GM19099 (cell line): Measurements from ENCODE around the gene THADA.

ENCODE experiments used
- POLR2A ChIP-seq: IDR thresholded peaks from 3 replicates; pipeline ENCODE4 v1.6.1; 2011; ENCODE audit warnings: low read depth; ENCODE audit not compliant: insufficient read length; ENCODE audit errors: extremely low read depth

Gene THADA

DNA sequence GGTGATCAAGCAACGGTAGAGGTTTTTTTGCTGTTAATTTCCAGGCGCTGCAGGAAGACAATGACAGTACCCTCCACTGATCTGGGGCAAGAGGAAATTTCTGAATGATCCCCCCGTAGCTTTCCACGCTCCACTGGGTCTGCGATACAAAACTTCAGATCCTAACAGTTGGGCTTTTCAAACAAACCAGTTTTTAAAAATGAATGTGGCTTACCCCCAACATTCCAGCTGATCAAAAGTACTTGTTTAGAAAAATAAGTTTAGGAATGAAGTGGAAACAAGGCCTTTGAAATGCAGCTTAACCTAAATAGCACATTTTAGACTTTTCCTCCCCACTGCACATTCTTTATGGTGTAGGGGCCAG is 375.1 kb downstream of the THADA start:
- TF ChIP-seq POLR2A = no peak

DNA sequence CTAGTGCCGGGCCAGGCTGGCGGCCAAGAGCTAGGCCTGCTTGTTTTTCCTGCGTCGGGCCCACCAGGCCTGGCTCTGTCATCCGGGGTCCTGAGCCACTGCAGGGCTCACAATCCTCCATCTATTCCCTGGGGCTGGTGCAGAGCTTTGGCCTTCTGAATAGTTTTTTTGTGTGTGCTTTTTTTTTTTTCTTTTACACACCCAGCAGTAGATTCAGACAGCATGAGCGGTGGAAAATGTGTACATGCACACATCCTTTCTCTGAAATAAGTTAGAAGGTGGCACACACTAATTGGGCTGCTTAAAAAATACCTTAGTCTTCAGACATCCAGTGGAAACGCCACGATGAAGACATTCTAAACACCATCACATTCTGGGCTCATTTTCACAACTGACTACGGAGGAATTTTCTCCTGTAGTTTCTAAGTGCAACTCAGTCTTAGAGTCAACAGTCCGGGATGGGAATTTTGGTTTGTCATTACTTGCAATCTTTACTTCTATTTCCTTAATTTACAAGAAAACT is 375.5 kb downstream of the THADA start:
- TF ChIP-seq POLR2A = no peak

DNA sequence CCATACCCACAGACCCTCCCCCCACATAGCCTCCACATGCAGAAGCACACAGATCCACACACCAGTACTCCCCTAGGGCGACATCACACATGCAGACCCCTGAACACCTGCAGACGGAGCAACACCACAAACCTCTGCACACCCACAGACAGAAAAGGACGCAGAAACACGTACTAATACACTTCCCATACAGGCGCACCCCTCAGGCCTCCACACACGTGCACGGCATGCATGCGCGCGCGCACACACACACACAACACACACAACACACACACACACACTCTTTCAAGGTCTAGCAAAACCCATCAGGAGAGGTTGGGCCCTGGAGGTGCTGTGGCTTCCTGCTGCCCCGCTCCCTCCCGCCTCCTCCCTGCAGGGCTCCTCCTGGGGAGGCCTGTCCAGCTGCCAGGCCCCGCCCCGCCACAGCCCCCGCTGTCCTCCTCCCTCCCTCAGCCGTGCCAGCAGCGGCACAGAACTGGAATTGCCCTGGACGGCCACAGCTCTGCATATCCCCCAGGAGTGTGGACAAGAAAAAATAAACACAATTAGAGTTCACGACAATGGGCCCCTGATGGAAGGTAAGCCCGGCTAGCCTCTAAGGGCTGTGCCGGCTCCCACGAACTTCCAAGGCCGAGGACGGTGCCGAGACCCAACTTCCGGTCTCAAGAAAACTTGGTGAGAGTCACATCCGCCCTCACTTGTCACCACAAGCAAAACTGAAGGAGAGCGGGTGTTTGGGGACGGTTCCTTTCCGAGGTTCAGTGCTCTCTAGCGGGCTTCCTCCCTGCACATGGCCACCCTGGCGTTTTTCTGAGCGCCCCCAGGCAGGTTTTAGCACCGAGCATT is 376.2 kb downstream of the THADA start:
- TF ChIP-seq POLR2A = peak; percentile 72

DNA sequence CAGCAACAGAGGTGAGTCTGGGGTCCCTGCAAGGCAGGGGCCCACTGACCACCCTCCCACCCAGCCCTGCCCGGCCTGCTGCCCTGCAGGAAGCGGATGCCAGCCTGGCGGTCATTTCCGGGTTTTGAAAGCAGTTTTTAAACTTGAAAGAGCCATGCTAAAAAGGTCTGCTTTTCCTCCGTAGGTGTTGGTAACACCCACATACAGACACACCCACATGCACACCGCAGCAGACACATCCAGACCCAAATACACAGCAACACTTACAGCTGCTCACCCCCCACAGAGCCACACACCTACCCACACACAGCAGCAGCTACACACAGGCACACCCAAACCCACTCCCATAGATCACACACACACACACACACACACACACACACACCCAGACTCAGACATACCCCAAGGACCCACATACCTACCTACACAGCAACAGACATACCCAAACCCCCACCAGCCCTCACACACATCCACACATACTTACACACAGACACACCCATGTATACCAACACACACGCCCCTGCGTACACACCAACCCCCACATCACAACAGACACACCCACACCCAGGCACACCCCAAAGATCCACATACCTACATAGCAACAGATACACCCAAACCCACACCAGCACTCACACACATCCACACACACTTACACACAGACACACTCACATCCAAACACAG is 377.0 kb downstream of the THADA start:
- TF ChIP-seq POLR2A = peak; percentile 42

DNA sequence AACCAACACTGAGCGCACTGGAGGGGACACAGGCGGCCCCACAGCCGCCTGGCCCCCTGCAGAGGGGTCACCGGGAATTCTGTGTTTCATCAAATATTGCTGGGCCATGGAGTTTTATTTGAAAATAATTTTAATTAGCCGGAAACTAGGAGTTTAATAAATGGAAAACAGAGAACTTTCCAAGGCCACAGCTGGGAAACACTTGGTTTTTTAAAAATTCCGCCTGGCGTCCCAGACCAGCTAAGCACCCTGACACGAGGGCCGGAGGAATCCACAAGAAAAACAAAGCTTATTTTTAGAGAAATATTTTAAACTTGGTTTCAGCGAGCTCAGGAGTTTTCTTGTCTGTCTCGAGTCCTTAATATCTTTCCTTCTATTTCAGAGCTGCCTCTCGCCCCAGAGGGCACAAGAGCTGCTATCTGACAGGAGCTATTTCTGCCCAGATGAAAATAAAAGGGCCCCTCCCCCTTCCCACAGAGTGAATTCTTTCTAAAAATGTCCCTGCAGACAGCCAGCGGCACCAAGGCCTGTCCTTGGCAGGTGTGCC is 377.6 kb downstream of the THADA start:
- TF ChIP-seq POLR2A = no peak

DNA sequence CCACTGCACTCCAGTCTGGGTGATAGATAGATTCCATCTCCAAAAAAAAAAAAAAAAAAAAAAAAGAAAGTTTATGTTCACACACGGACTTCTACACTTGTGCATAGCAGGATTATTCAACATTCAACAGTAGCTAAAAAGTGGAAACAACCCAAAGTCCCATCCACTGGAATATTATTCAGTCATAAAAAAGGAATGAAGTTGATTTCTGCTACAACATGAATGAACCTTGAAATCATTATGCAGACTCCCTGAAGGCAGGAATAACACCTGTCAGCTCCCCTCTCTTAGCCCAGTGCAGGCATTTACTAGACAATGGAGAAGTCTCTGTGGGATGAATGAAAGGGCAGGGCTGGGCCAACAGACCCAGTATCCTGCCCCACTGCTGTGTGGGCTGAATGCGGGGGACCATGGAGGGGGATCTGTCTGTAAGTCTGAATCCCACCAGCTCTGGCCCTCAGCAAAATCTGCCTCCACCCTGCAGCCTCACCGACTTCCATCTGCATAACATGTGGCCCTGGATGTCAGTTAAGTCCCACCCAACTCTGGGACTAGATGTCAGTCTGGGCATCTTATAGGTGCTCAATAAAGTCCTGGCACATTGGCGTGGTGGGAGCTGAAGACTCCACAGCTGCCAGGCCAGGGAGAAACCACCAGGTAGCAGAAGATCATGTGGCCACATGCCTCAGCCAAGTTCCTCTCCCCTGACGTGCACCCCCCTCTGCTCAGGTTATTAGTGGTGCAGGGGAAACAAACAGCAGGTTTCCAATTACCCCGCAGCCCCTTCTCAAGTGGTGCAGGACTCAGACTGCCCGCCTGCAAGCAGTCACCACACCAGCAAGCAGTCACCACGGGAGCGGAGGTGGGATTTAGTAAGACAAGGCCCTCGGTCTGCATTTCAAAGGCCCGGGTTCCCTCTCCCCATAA is 378.3 kb downstream of the THADA start:
- TF ChIP-seq POLR2A = no peak

DNA sequence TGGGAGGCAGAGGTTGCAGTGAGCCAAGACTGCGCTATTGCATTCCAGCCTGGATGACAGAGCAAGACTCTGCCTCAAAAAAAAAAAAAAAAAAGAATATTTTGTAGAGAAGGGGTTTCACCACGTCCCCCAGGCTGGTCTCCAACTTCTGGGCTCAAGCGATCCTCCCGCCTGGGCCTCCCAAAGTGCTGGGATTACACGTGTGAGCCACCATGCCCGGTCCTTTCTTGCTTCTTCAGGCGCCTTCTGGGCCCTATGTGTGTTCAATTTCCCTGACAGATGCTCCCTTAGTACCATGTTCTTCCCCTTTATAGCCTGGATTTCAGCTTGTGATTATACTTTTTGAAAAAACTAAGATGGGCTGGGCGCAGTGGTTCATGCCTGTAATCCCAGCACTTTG is 379.2 kb downstream of the THADA start:
- no peak for TF ChIP-seq POLR2A

DNA sequence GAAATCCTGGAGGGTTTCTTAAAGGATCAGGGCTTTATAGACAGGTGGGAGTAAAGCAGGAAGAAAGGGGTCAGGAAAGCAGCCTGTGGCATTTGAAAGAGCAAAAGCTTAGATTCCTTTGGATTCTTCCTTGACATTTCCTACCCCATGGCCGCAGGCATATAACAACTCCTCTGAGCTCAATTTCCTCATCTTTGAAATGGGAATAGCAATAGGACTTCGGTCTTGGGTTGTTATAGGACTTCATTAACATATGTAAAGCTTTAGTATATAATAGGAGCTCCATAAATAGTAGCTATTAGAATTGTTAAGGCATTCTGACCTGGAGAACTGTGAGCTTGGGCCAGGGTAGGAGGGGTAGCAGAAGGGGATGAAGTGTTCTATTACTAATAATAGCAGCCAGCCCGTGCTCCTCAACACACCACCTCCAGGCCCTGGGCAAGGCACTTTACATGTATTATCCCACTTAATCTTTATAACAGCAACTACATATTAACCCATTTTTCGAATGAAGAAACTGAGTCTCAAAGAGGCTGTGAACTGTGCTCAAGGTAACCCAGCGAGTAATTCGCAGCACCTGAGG is 380.1 kb downstream of the THADA start:
- TF ChIP-seq POLR2A = no peak

DNA sequence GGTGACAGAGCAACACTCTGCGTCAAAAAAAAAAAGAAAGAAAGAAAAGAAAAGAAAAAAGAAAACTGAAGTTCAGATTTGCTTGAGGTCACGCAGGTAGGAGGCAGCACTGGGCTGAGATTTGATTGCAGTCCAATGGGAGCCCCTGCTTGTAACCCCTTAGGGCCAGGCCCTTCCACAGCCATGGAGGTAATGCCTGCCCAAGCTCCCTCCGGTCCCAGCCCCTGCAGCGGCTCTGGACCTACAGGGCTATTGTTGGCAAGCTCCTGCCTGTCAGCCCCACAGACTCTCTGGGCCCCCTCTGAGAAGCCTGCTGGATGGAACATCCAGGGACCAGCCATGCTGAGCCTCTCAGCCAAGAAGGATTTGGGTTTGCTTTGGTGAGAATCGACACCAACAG is 381.6 kb downstream of the THADA start:
- no peak for TF ChIP-seq POLR2A

DNA sequence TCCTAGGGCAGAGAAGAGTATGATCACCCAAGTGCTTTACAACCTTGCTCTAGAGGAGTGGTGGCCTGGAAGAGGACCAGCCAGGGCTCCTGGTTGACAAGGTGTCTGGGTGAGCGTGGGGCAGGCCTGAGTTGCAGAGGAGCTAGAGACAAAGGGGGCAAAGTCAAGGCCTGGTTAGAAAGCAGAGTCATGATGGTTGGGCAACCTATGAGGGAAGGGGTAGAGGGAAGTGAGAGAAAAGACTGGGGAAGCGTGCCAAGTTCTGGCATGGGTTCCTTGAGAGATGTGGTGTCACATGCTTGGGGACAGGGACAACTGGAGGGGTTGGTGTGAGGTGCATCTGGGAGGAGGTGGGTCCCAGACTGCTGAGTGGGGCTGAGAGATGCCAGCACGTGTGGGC is 382.9 kb downstream of the THADA start:
- no peak for TF ChIP-seq POLR2A

DNA sequence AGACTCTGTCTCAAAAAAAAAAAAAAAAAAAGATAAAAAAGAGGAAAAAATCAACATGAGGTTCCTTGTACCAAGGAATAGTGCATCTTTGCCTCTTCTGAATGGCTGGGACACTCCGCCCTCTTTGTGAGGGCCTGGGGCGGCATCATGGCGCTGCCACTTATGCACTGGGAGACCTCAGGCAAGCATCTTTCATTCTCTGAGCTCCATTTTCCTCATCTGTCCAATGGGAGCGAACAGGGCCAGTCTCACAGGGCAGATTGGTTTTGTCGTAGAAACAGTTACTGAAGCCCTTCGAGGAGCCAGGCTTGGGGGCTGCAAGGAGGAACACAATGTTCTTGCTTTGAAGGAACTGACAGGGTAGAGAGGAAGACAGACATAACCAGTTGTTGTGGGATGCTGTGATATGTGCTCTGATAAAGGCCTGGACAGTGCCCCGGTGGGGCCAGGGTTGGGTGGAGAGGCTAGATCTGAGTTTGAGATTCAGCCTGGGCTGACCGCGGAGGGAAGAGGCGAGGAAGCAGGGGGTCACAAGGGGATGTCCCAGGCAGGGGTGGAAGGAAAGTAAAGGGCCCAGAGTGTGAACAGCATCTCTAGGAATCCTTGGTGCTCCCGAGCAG is 383.5 kb downstream of the THADA start:
- TF ChIP-seq POLR2A = no peak

DNA sequence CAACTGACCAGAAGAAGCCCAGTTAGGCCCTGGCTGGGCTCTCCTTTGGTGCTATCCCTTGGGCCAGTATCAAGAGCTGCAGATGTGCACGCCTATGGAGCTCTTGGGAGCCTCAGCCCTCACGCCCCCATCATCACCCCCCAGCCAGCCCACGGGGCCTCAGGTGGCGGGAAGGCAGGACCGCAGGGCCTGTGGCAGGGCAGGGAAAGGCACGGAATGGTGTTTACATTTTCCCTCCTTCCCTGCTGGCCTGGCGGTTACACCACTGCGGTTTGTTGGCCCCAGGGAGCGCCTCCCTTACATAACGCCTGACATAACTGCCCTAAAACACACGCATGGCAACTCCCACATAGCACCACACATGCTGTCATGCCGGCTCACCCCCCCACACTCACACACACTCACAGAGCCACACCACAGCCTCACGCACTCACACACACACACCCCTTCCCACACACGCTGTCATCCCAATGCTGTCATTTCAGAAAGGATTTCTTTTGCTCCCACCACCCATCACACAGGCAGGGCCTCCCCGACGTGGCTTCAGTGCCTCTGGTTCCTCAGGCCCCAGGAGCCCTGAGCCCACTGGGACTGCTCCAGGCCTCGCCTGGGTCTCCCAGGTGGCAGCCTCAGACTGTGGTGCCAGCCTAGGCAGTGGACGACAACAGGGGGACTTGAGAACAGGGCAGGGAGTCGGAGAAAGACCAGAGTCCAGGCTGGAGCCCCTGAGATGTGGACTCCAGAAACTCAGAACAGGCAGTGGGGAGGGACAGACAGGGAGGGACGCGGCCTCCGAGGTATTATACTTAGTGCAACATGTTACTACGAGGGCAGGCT is 385.2 kb downstream of the THADA start:
- TF ChIP-seq POLR2A = no peak

DNA sequence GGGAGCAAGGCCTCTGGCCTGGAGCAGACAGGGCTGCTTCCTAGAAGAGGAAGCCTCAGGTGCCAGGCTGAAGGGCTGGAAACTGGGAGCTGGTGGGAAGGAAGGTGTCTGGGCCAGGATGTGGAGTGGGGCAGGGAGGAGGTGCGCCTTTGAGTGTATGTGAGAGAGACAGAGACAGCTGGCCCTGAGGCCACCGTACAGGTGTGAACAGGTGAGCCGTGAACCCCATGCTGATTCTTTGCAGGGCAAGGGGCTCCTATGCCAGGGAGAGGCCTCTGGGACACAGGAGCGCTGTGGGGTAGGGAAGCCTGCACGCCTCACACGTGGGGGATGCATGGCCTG is 385.7 kb downstream of the THADA start:
- TF ChIP-seq POLR2A = no peak
